Activated effector memory CD4-positive, alpha-beta T cell treated with anti-CD3 and anti-CD28 coated beads, Interleukin-2, amount 50 U/mL, for 16 hours (primary cell): ENCODE measurements around the gene VAPA.

Experiments
- DNase-seq: peaks from one replicate; pipeline ENCODE4 v3.0.0-alpha.2; 2020

Gene VAPA

GRCh38 chr18:9944805-9945204, 31.0 kb downstream of the VAPA start:
- no peak for DNase-seq

GRCh38 chr18:9946831-9947230, 33.0 kb downstream of the VAPA start:
- DNase-seq, result no peak

- no peak for DNase-seq
Observed at GRCh38 chr18:9947248-9947647, 33.4 kb downstream of the VAPA start.

- no peak for DNase-seq
Observed at GRCh38 chr18:9949315-9949714, 35.5 kb downstream of the VAPA start.

GRCh38 chr18:9949861-9950260, 36.0 kb downstream of the VAPA start:
- no peak for DNase-seq

- no peak for DNase-seq
Observed at GRCh38 chr18:9950289-9951016, 36.6 kb downstream of the VAPA start.

- DNase-seq, result no peak
Observed at GRCh38 chr18:9951022-9951859, 37.4 kb downstream of the VAPA start.

GRCh38 chr18:9952633-9953416, 39.0 kb downstream of the VAPA start:
- no peak for DNase-seq

GRCh38 chr18:9958861-9959399, 45.1 kb downstream of the VAPA start:
- DNase-seq, result no peak

GRCh38 chr18:9959564-9959963, 45.7 kb downstream of the VAPA start:
- DNase-seq, result no peak

GRCh38 chr18:9960258-9960904, 46.6 kb downstream of the VAPA start:
- no peak for DNase-seq

- no peak for DNase-seq
Observed at GRCh38 chr18:9961041-9961440, 47.2 kb downstream of the VAPA start.

- no peak for DNase-seq
Observed at GRCh38 chr18:9965711-9966624, 52.2 kb downstream of the VAPA start.

GRCh38 chr18:9968081-9968848, 54.4 kb downstream of the VAPA start:
- no peak for DNase-seq

- DNase-seq, result no peak
Observed at GRCh38 chr18:9969247-9969646, 55.4 kb downstream of the VAPA start.

GRCh38 chr18:9971313-9971920, 57.6 kb downstream of the VAPA start:
- peak; percentile 84 for DNase-seq

- DNase-seq, result no peak
Observed at GRCh38 chr18:9973470-9973869, 59.7 kb downstream of the VAPA start.

- DNase-seq, result no peak
Observed at GRCh38 chr18:9974279-9974915, 60.6 kb downstream of the VAPA start.

- DNase-seq, result no peak
Observed at GRCh38 chr18:9975658-9976057, 61.8 kb downstream of the VAPA start.

- no peak for DNase-seq
Observed at GRCh38 chr18:9982711-9983110, 68.9 kb downstream of the VAPA start.
